HG03196 (cell line): ENCODE data around the gene ARID1B.

ENCODE experiments used
- ATAC-seq: cut with Tn5 transposase; IDR thresholded peaks from one replicate; pipeline ENCODE4 v1.9.1; 2021; ENCODE audit not compliant: unreplicated experiment

Gene ARID1B

DNA sequence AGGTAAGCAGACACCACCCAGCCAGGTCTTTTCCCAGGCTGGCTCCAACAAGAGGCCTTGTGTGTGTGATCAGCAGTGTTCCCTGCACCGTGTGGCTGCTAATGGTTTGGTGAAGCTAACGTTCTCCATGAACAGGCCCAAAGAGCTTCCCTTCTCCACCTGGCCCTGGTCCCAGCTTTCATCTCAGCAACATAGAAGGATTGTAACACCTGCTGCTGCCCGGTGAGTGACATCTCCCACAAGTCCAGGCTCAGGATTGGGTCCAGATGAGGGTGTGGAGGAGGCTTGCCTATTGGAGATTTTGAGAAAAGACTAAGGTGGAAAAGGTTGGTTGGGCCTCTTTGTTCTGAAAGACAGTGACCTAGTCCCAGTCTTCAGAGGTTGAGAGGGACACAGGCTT is 456.5 kb downstream of the ARID1B start:
- no peak for ATAC-seq

DNA sequence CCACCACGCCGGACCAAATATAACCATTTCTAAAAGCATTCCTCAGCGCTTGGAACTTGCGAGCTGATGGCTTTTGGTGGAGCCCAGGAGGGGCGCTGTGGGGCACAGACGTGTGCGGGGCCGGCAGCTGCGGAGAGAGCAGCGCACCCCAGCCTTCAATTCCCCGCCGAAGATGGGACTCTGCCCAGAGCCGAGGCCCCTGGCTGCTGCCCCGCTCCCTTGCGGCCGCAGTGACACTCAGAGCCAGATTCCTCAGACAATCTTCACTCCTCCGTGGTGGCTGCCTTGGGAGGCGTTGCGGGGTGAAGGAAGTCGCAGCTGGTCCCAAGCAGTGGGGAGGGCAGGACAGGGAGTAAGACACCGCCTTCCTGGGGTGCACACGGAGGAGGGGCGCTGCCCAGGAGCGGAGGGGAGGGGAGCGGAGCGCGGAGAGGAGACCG is 458.4 kb downstream of the ARID1B start:
- ATAC-seq = no peak

DNA sequence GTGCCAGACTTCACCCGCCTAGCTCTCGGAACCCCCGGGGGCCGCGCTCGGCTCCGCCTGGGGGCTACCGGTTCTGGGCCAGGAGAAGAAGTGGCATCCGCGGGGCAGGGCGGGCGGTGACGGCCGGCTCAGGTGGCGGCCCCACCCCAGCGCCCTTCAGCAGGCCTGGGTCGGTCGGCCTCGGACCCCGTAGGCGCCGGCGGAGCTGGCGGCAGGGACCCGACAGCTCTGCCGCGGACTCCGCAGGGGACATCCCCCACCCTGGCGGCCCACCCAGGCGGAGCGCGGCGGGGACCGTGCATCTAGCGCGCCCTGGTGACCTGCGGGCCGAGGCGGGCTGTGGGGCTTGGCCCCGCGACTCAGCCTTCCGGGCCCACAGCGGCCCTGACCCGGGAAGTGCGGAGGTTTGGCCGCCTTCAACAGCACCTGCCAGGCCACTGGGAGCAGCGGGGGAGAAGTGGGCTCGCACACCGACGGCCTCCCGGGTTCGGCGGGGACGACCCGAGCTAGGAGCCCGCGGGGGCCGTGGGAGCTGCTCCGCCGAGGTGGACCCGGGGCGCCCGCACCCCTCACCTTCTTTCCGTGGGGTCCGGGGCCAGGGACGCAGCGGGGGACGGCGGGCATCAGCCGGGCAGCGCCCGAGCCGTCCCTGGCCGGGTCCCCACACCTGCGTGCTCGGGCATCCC is 459.0 kb downstream of the ARID1B start:
- no peak for ATAC-seq

DNA sequence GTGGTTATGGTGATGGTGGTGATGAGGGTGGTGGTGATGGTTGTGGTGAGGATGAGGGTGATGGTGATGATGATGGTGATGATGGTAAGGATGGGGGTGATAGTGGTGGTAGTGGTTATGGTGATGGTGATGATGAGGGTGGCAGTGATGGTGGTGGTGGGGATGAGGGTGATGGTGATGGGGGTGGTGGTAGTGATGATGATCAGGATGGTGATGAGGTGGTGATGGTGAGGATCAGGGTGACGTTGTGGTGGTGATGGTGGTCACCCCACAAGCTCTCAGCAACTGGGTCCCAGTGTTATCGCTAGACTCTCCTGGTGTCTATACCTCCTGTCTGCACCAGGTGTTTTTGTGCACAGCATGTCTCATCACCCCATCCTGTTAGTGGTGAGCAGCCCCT is 461.2 kb downstream of the ARID1B start:
- ATAC-seq = no peak

DNA sequence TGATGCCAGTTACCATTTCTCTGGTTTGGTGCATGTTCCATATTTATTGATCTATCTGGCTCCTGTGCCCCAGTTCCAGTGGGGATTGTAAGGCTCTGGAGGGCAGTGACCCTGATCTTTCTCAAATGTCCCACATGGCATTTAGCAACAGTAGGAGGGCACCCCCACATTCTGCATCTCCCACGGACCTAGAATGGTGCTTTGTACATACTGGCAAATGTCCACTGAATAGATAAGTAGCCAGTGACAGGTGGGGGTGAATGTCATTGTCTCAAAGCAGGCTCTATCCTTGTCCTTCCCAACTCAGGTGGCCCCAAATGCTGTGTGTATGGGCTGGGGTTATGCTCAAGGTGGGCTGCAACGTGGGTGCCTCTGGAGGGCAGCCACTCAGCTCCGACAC is 462.0 kb downstream of the ARID1B start:
- no peak for ATAC-seq

DNA sequence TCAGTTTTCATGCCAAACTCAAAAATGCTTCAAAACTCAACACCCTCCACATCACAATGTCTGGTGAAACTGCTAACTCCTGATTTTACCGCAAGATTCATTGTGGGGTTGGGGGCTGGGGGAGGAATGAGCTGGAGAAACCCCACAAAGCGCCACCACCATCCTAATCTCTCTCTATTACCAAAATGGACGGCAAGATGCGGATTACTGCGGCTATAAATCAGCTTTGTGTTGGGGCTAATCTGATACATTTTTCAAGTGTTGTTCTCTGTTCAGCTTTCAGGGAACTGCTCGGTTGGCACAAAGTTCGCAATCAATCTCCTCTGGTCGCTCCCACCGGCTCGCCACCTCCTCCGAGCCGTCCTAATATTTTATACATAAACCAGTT is 462.5 kb downstream of the ARID1B start:
- no peak for ATAC-seq

DNA sequence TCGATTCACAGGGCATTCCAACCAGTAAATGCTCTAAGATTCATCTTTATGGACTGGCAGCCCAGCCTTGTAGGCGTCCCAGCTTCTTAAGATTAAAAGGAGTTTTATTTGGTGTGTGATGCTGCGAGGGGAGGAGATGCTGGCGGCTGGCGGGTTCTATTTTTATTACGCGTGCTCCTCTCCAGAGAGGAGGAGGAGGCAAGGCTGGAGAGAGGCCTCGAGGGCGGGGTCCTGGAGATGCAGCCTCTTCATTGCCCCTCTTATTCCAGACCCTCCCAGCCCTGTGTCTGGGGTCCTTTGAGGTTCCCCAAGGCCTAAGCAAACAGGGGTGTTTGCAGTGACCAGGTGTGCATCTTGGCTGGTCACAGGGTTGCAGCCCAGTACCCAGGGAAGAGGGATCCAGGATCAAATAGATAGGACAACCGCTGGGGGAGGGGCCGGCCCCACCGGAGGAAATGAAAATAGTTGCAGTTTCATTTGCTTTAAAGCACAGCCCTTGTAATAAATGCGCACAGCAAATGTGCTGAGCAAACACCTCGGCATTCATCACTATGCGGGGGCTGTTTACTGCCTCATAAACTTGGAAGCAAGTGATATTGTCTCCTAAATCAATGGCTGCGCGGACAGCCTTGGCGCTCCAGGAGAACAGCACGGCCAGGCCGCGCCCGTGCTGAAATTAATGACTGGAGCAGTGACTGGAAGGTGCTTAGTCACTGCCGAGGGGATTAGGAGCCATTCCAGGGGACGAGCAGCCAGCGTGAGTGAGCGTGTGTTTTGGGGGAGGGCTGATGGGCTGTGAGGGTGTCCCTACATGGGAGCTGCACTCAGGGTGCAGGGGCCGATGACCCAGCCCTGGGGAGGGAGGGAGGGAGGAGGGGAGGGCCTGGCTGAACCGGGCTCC is 463.1 kb downstream of the ARID1B start:
- ATAC-seq = no peak

DNA sequence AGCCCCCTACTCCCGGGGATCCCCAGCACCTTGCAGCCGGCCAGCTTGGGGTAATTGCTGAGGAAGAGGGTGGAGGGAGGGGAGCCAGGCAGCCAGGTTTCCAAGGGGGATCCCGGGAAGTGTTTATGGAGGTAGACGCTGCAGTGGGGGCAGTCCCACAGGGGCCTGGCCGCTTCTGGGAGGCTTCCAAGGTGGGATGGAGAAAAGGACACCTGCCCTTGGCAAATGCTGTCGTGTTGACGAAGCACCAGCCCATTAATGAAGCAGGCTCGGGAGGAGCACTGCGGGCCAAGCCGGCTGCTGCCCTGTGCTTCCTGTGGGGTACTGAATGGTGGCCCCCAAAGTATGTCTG is 463.8 kb downstream of the ARID1B start:
- ATAC-seq = no peak

DNA sequence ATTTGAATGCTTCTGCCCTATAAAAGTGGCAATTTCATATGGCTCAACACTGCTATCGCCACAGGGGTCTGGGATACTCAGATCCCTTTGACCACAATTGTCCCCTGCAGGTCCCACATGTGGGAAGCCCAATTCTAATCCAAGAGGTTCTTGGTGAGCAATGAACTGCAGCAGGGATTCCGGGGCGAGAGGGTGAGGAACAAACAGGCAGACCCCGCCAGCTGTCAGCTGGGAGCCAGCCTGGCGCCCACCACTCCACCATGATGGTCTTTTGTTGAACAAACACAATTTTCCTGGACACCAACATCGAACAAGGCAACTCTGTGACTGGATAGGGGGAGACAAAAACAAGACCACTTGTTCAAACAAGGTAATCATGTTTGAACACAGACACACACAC is 465.6 kb downstream of the ARID1B start:
- no peak for ATAC-seq

DNA sequence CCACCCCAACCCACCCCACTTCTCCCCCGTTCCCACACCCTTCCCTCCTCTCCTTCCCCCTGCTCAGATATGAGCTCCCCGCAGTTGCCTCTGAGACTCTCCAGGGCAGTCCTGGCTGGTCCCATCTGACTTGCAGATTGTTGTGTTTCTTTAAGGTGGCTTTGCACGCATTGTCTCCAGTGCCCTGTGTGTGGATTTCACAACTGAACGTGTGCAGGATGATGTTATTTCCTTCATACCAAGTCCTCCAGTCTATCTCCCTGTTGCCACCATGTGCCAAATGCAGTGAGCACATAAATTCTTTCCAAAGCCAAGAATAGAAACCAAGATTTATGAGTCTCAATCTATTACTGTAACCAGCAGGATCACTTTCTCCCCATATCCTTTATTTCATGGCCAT is 467.0 kb downstream of the ARID1B start:
- no peak for ATAC-seq

DNA sequence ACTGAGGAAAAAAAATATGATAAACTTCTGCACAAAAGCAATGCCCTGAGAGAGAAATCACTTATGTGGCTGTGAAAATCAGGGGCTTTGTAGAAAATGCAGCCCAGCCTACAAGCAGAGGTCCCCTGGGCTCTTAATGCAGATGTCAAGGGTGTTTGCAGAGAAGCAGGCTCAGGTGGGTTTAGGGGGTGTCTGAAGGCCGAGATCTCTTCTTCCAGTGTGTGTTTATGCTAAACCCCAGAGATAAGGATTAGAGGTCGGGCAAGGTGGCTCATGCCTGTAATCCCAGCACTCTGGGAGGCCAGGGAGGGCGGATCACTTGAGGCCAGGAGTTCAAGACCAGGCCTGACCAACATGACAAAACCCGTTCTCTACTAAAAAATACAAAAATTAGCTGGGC is 467.6 kb downstream of the ARID1B start:
- no peak for ATAC-seq

DNA sequence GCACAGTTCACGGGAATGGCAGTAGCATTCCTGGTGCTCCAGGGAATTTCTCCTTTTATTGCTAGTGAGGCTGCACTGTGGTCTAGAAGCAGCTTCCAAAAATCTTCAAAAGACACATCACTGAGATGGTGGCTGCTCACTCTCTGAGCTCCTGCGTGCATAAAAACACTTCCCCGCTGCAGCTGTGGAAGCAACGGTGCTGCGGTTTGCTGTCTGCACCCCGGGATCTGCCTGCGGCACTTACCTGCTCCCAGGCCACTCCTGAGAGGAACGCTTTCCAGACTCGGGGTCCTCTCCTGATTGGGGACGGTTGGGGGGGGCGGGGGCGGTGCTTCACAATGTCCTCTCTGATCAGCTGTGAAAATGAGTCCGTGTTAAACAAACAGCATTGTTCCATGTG is 468.3 kb downstream of the ARID1B start:
- no peak for ATAC-seq

DNA sequence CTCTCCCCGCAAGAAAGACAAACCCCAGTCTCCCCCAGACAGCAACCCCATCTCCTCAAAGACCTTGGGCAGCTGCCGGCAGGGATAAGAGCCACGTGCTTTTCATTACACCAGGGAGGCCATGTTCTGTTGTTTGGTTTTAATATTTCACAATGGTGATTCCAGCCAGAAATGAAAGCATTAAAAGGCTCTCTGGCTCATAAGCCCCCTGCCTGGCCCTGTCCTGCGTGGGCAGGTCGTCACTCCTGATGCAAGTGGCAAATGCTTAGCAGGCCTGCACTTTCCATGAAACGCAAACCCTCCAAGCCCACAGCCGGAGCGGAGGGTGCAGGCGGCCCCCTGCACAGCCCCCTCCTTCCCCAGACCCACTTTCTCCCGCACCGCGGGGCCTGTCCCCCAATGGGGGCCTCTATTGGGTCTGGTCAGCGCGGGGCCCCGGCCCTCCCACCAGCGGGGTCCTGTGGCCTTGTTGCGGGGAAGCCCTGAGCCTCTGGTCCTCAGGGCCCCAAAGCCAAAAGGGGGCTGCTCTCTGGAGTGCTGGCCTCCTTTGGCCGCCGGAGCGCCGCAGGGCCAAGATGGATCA is 469.0 kb downstream of the ARID1B start:
- no peak for ATAC-seq

DNA sequence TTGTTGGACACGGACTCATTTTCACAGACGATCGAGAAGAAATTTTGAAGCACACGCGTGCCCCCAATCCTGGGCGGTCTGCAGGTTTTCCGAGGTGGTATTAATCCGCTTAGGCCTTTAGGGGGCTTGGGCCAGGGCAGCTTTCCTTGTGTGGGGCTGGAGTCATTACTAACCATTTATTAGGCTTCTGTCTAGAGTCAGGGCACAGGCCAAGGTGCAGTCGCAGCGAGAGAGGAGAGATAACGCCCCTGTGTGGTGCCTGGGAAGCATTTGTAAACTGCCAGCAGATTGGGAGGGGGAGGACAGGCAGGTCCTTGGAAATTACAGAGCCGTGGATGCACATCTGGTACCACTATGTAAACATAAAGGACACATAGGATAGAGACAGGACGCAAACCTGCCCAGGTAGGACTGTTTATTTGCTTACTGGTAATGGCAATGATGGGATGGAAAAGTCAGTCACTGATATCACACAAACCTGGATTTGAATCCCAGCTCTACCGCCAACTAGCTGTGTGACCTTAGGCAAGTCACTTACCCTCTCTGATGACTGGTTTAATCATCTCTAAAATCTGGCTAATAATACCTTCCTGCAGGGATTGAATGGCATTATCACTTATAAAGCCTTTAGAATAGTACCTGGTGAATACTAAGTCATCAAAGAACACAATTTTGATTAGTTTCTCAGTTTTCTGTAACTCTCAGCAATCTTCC is 469.8 kb downstream of the ARID1B start:
- ATAC-seq = no peak

DNA sequence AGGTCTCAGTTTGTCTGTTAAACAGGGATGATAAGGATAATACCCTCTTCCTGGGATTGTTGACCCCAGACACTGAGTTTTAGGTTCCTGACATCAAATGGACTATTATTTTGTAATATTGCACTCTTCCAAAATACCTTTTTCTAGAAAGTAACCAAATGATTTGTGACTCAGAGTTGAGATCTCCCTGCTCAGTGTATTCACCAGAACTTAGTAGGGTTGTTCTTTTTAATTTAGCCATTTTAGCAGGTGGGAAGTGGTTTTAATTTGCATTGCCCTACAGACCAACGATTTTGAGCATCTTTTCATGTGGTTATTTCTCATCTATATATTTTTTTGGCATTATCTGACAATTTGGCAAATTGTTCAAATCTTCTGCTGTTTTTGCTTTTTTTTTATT is 471.1 kb downstream of the ARID1B start:
- no peak for ATAC-seq

DNA sequence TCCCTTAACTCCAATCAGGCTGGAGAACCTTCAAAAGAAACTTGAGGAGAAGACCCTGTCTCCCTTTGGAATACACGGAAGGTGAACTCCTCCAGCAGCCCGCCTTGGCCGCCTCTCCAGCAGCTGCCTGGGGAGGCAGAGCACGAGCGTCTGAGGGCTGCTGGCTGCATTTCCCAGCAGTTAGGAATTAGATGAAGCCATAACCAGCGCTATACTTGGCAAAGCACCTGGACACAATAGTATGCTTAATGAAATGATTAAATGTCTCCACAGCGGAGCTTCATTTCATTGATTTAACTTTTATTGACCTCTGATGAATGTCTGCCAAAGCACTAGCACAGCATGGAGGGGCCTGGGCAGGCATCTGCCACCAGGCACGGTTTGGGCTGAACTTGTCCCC is 472.6 kb downstream of the ARID1B start:
- ATAC-seq = no peak

DNA sequence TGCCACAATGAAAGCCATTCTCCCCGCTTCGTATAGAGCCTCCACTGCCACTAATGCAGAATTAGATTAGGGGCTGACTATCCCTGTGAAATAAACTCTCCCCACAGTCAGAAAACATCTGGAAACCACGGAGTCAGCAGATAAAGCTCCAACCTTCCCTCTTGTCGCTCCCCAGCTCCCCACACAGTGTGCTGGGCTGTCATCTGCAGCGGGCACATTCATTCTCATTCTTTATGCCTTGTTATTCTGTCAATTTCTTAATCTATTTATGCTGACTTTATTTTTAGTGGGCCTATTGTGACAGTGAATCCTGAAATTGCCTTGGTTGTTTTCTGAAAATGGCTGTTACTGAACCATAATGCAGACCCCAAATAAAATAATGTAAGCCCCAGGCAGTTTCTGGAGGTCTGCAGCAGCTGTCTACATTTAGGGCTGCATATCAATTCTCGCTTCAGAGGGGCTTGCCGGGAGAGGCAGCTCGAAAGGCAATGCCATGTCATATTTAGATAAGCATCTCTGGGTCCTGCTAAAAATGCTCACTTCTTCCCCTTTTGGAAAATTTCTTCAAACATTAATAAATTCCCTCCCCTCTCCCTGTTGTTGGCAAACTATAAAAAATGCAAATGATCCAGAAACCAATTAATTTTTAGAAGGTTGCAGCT is 474.5 kb downstream of the ARID1B start:
- no peak for ATAC-seq

DNA sequence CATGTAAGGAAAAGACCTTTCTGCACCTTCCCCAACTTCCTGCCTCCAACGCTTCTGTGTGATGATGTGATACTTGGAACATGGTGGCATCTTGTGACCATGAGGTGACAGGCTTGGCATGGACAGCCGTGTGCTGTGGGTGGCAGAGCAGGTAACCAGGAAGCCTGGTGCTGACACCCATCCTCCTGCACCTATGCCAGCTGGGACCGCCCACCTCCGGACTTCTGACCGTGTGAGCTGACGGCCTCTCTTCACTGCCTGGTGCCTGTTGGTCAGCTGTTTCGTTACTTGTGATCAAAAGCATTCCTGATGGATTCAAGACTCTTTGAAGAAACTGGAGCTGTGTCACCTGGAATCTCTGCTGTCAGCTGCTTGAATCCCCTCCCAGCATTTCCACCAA is 475.8 kb downstream of the ARID1B start:
- ATAC-seq = no peak

DNA sequence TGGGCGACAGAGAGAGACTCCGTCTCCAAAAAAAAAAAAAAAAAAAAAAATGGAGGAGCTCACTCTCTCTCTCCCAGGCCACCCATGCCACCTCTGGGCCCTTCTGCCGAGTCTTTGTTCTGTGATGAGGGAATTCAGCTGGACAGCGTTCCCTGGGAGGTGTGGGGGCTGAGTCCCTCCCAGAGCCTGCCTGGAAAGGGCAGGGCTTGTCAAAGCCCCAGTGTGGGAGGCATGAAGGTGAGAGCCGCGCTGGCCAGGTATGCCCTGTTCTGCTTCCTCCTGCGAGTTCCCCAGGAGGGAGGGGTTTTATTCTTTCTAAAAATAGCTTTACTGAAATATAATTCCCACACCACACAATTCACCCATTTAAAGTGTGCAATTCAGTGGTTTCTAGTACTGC is 476.5 kb downstream of the ARID1B start:
- no peak for ATAC-seq

DNA sequence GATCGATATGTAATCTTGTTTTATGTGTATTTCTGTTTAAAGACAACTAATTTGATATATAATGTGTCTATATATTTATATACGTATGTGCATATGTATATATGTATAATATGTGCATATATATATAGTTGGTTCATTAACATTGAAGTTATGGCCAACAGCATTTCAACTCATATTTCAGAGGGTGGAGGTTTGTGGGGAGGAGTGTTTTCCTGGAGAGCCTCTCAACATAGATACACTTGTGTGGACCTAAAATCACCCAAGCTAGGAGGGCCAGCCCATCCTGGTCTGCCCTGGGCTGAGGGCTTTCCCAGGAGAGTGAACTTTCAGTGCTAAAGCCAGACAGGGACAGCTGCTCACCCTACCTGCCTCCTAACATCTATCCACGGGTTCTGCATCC is 477.4 kb downstream of the ARID1B start:
- ATAC-seq = no peak

DNA sequence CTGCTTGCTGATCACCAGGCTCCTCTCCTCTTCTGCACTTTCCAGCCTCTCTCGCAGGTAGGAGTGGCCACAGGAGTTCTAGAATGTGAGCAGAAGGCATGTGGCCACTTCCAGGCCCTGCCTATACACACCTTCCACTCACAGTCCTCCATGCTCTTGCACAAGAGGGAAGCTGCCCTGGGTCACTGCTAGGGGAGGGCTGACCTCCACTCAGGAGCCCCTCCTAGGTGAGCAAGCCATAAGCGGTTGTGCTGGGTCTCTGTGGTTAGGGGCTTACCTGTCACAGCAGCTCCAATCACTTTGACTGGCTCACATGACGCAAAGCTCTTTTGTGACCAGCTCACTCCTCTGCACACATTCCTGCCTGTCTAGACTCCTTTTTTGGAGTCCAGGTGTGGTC is 477.9 kb downstream of the ARID1B start:
- no peak for ATAC-seq
